ENCODE data around the gene GNB2.

The GNB2 gene

DNA sequence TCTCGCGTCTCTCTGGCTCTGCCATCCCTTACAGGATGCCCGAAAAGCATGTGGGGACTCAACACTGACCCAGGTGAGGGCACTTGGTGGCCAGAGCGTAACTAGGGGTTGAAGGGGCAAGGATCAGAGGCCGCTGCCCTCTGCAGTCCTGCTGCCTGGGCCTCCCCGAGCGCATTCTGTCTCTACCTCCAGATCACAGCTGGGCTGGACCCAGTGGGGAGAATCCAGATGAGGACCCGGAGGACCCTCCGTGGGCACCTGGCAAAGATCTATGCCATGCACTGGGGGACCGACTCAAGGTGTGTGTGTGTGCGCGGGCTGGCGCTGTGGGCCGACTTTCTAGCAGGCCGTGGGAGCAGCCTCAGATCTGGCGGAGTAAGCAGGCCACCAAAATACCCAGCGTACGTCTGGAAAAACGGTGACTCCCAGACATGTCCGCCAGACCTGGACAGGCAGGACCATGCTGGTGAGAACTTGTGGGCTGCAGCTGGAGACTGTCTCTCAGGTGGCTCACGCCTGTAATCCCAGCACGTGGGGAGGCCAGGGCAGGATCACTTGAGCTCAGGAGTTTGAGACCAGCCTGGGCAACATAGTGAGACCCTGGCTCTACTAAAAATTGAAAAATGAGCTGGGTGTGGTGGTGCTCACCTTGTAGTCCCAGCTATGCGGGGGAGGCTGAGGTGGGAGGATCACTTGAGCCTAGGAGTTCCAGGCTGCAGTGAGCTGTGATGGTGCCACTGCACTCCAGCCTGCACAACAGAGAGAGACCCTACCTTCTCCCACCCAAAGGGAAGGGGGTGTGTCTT lies 3.2 kb downstream of the GNB2 start:
- TF ChIP-seq, protein P1, sequence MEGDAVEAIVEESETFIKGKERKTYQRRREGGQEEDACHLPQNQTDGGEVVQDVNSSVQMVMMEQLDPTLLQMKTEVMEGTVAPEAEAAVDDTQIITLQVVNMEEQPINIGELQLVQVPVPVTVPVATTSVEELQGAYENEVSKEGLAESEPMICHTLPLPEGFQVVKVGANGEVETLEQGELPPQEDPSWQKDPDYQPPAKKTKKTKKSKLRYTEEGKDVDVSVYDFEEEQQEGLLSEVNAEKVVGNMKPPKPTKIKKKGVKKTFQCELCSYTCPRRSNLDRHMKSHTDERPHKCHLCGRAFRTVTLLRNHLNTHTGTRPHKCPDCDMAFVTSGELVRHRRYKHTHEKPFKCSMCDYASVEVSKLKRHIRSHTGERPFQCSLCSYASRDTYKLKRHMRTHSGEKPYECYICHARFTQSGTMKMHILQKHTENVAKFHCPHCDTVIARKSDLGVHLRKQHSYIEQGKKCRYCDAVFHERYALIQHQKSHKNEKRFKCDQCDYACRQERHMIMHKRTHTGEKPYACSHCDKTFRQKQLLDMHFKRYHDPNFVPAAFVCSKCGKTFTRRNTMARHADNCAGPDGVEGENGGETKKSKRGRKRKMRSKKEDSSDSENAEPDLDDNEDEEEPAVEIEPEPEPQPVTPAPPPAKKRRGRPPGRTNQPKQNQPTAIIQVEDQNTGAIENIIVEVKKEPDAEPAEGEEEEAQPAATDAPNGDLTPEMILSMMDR (conservative IDR thresholded peaks at IDR 0.05) = no peak
- H3K27ac ChIP-seq = peak overlapping the region; percentile 96

DNA sequence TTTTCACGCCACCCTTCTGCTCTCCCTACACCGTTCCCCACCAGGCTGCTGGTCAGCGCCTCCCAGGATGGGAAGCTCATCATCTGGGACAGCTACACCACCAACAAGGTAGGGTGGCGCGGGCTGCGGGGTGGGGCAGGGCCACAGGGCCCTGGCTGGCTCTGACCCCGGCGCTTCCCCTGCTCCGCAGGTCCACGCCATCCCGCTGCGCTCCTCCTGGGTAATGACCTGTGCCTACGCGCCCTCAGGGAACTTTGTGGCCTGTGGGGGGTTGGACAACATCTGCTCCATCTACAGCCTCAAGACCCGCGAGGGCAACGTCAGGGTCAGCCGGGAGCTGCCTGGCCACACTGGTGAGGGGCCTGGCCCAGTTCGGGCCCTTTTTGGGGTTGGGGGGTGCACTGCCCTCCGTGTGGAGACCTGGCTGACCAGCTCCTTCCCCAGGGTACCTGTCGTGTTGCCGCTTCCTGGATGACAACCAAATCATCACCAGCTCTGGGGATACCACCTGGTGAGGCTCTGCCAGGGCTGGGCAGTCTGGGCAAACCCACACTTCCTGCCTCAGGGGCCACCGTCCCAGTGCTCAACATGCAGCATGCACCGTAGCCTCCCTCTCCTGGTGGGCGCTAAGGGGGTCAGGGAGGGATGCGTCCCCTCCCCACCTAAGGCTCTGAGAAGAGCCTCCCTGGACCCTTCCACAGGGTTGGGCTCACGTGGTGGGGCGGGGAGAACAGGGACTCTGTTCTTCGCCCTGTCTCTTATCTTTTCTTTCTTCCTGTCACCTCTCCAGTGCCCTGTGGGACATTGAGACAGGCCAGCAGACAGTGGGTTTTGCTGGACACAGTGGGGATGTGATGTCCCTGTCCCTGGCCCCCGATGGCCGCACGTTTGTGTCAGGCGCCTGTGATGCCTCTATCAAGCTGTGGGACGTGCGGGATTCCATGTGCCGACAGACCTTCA lies 4.0 kb downstream of the GNB2 start:
- peak overlapping the region; percentile 96 for H3K27ac ChIP-seq
- TF ChIP-seq, protein P1 (conservative IDR thresholded peaks at IDR 0.05) = no peak

DNA sequence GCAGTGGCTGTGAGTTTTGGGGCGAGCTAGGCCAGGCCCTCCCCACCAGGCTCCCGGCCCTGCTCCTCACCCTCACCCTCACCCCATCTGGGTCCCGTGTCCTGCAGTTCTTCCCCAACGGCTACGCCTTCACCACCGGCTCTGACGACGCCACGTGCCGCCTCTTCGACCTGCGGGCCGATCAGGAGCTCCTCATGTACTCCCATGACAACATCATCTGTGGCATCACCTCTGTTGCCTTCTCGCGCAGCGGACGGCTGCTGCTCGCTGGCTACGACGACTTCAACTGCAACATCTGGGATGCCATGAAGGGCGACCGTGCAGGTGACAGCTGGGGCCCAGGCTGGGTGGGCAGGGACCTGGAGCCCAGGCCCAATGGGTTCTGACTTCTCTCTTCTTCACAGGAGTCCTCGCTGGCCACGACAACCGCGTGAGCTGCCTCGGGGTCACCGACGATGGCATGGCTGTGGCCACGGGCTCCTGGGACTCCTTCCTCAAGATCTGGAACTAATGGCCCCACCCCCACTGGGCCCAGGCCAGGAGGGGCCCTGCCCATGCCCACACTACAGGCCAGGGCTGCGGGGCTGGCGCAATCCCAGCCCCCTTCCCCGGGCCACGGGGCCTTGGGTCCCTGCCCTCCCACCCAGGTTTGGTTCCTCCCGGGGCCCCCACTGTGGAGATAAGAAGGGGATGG lies 4.9 kb downstream of the GNB2 start:
- H3K27ac ChIP-seq = peak overlapping the region; percentile 96
- TF ChIP-seq, protein P1 (conservative IDR thresholded peaks at IDR 0.05) = no peak

DNA sequence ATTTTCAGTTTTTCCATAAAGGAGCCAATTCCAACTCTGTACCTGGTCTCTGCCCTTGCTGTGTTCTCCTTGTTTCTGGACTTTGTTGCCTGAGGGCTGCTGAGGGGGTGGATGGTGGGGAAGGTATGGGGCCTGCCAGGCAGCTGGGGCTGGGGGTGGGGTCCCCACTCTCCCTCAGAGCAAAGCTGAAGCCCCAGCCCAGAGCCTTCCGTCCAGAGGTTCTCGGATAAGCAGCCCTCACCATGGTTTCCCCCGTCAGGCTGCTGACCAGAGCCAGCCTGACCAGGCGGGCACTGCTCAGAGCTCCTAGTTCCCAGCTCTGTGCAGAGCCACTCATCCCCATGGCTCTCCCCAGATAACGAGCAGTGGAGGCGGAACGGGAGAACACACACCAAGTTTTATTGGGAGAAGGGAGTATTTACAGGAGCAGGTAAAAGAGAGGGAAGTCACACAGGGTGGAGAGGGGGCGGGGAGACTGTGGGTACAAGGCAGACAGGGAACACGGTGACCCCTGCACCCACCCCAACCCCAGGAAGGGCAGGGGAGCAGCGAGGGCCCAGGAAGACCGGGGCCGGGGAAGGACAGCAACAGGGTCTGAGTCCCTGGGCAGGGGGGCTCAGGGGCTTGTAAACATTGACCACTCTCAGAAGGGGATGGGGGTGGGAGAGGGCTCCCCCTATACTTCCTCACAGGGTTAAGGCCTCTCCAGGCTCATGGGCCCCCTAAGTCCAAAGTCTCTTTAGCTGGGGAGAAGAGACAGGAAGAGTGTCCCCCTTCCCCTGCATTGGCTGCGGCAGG lies 5.8 kb downstream of the GNB2 start:
- TF ChIP-seq, protein P1 (conservative IDR thresholded peaks at IDR 0.05) = no peak
- peak overlapping the region; percentile 96 for H3K27ac ChIP-seq

DNA sequence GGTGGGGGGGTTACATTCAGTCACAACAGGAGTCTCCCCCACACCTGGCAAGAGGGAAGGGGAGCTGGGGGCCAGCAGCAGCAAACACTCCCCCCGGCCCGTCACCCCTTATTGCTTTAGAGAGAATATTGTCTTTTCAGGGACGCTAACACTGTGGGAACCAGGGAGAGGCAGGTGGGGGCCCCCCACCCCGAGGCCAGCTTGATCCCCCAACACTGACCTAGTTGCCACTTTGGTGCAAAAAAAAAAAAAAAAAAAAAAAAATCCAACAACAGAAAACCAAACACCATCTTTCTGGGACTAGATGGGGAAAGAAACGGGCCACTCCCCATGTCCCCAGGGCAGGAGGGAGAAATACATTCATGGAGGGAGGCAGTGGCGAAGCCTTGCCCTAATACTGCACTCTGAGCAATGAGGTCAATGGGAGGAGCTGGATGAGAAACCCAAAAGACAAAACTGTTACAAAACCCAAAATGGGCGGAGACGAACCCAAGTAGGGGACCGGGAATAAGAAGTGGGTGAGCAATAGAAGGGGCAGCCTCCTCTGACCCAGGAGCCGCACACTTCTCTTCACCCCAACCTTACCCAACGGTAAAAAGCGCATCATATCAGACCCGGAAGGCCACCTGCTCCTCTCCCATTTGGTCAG lies 6.5 kb downstream of the GNB2 start:
- TF ChIP-seq, protein P1 (conservative IDR thresholded peaks at IDR 0.05) = no peak
- H3K27ac ChIP-seq = peak overlapping the region; percentile 96

DNA sequence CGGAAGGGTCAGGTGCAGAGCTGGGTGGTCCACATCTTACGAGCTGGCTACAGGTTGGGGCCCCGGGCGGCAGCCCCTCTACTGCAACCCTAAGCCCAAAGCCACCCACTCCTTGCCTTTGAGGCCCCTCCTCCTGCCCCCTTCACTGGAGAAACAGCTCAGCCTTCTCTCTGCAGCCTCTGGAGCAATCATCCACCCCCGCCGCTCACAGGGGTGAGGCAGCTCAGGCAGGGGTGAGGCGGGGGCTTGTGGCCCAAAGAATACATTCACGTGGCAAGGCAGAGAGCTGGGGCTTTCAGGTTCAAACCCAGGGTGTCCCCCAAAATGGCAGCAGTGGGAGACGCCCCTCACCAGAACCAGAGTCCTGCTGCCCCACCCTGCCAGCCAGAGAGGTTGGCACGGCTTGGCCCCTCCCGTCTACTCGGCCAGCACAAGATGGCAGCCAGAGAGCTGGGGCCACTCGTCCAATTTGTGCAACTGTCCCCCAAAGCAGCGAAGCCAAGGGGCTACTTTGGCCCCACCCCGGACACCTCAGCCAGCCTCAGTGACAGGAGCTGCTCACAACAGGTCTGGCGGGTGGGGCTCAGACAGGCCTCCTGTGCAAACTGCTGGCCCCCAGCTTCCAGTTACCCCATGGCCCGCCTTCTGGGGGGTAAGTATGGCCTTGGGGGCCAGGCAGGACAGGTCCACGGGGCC lies 7.2 kb downstream of the GNB2 start:
- H3K27ac ChIP-seq = peak overlapping the region; percentile 96
- TF ChIP-seq, protein P1 (conservative IDR thresholded peaks at IDR 0.05) = no peak
